Mucosa of descending colon (tissue), 3 donors: ENCODE data around the gene ALG8. TPM values are rescaled to one million over a fixed set of nuclear protein-coding genes. Genes with fewer than 3 reads are reported as not detected.

Experiments
- ATAC-seq: fragments of 200-7000 bp; cut with Tn5 transposase; one replicate; pipeline ENCODE4 v1.9.1; 2020; ENCODE audit warnings: mild to moderate bottlenecking, moderate library complexity
- DNase-seq, 3 donors: peaks; one replicate each; pipeline ENCODE4 v3.0.0-alpha.2; 2020
- H3K36me3 ChIP-seq: fragments of 200-600 bp; one replicate; pipeline ENCODE4 v1.8.0; 2021; ENCODE audit warnings: low read depth, mild to moderate bottlenecking
- H3K4me1 ChIP-seq: fragments of 200-600 bp; one replicate; pipeline ENCODE4 v1.8.0; 2021; ENCODE audit warnings: low read depth, mild to moderate bottlenecking
- H3K4me3 ChIP-seq: fragments of 200-600 bp; one replicate; pipeline ENCODE4 v1.8.0; 2021; ENCODE audit warnings: mild to moderate bottlenecking
- H3K9me3 ChIP-seq: fragments of 200-600 bp; one replicate; pipeline ENCODE4 v1.8.0; 2021; ENCODE audit warnings: mild to moderate bottlenecking
- CTCF ChIP-seq: fragments of 200-600 bp; IDR thresholded peaks from one replicate; pipeline ENCODE4 v1.8.0; 2022; ENCODE audit warnings: antibody characterized with exemption, mild to moderate bottlenecking
- intact Hi-C, 2 donors: fragments of 100-400 bp; cut with DNase I in 1 of 2; cut with micrococcal nuclease in 1 of 2; formaldehyde crosslinking; loops; one replicate each; pipeline versions ENCODE4 v1.11.0 to v1.11.1; 2022; cut with DNase I, micrococcal nuclease
- total RNA-seq, 3 donors: library from RNA; stranded (reverse); fragmentation: NEBNext Ultra II Directional in 2 of 3; extraction: Animal tissue kit (Norgen Biotek cat#: 25700) in 2 of 3; gene quantifications; one replicate each; pipeline versions ENCODE4 v1.2.1 to v1.2.4, GENCODE V29; 2021 to 2023
- donor health status: DM: no; HTN: no; CAD: no; lungs with moderate emphysema.
- donor health status: DM: no; HTN: no; CAD: no.
- donor health status: DM: no; HTN: yes; CAD: no.

ALG8 gene
- total RNA-seq, 3 donors from 2014 or later = 24.3 to 32.7 (median 28.3) TPM

- H3K4me3 ChIP-seq = no peak overlapping the region
- DNase-seq (peak in 1 of 3 donors; percentile 25), ATAC-seq (no peak)
- no peaks in the 10 kb centered on the region for H3K9me3 ChIP-seq
- no peak for TF ChIP-seq CTCF
- no peaks in the 10 kb centered on the region for H3K4me1 ChIP-seq
- intact Hi-C loops = no loop called here
- peaks cover 7% of the 10 kb centered on the region for H3K36me3 ChIP-seq
Observed at GRCh38 chr11:78069465-78069864, 70.0 kb downstream of the ALG8 start.

GRCh38 chr11:78067704-78068103 lies 71.7 kb downstream of the ALG8 start:
- no peaks in the 10 kb centered on the region for H3K4me1 ChIP-seq
- H3K9me3 ChIP-seq = no peaks in the 10 kb centered on the region
- no peak overlapping the region for H3K4me3 ChIP-seq
- ATAC-seq (no peak), DNase-seq (no peak)
- H3K36me3 ChIP-seq = peaks cover 7% of the 10 kb centered on the region
- intact Hi-C loops = no loop called here
- TF ChIP-seq CTCF = no peak

GRCh38 chr11:78066471-78066870 lies 73.0 kb downstream of the ALG8 start:
- no peaks in the 10 kb centered on the region for H3K4me1 ChIP-seq
- ATAC-seq = no peak
- H3K4me3 ChIP-seq = no peak overlapping the region
- no peaks in the 10 kb centered on the region for H3K9me3 ChIP-seq
- H3K36me3 ChIP-seq = peaks cover 5% of the 10 kb centered on the region
- no peak for TF ChIP-seq CTCF
- intact Hi-C loops = no loop called here
- no peak for DNase-seq

- Histone ChIP-seq H3K4me3 (no peak overlapping the region), H3K4me1 (no peaks in the 10 kb centered on the region), H3K9me3 (no peaks in the 10 kb centered on the region), H3K36me3 (no peaks in the 10 kb centered on the region)
- peak; percentile 16 for ATAC-seq
- no peak for DNase-seq
- no peak for TF ChIP-seq CTCF
- intact Hi-C loops = no loop called here
Observed at GRCh38 chr11:78065203-78065602, 74.2 kb downstream of the ALG8 start.

GRCh38 chr11:78063440-78064181 lies 75.8 kb downstream of the ALG8 start, which contains the start of gene THRSP:
Gene THRSP, plus strand, starts transcription at chr11:78063861. Its CDS starts 21 bp downstream, at chr11:78063882.
- no peak for ATAC-seq

More at GRCh38 chr11:78063440-78064181, 75.8 kb downstream of the ALG8 start, which contains the start of gene THRSP:
- DNase-seq = no peak
- intact Hi-C loops = no loop called here
- H3K4me1 ChIP-seq = no peaks in the 10 kb centered on the region
- no peak within 1 kb of the TSS for H3K4me3 ChIP-seq
- TF ChIP-seq CTCF = no peak
- H3K36me3 ChIP-seq = no peaks in the 10 kb centered on the region
- H3K9me3 ChIP-seq = no peaks in the 10 kb centered on the region
